Renal pelvis (tissue), 4 donors: ENCODE data around the gene KRT79. TPM values are rescaled to one million over a fixed set of nuclear protein-coding genes. Genes with fewer than 3 reads are reported as not detected.

ENCODE experiments used
- DNase-seq: peaks from one replicate; pipeline ENCODE4 v3.0.0-alpha.2; 2013
- polyA plus RNA-seq, 3 donors: library from polyadenylated mRNA; unstranded; fragments of 120-200 nt; gene quantifications; one replicate each; pipeline ENCODE4 v1.2.1, GENCODE V29; 2013; ENCODE audit not compliant: insufficient read length in 3 of 3

Gene KRT79
- polyA plus RNA-seq, 3 donors = not detected

DNA sequence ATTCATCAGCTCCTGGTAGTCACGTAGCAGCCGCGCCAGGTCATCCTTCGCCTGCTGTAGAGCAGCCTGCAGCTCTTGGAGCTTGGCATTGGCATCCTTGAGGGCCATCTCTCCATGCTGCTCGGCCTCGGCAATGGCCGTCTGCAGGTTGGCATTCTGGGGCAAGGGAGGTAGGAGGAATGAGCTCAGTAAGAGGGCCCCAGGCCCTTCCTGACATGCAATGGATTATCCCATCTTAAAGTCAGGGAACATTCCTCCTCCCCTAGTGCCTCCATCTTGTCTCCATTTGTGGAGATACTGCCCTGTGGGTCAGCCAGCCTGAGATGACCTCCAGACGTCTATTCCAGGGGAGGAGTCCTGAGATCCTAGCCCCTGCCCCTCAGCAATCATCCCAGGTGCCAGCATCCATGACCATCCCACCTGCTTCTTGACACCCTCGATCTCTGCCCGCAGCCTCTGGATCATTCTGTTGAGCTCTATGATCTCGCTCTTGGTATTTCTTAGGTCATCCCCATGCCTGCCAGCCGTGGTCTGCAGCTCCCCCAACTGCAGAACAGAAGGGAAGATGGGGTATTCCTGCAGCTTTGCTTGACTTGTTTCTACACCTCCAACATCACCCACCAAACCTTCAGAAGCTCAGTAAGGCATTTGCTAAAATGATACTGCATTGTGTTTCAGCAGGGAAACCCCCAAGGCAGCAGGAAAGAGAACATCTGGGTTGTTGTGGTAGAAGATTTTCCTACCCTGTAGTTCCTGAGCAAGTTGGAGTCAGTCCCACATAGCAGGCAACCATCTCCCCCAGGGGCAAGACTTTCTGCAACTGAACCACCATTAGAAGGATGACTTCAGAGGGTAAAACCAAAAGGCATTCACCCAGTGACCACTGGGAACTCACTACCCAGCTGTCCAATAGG, 42.6 kb downstream of the KRT79 start:
- DNase-seq = no peak

- no peak for DNase-seq
These were observed 43.5 kb downstream of the KRT79 start for GRCh38 chr12:52790427-52791270.

DNA sequence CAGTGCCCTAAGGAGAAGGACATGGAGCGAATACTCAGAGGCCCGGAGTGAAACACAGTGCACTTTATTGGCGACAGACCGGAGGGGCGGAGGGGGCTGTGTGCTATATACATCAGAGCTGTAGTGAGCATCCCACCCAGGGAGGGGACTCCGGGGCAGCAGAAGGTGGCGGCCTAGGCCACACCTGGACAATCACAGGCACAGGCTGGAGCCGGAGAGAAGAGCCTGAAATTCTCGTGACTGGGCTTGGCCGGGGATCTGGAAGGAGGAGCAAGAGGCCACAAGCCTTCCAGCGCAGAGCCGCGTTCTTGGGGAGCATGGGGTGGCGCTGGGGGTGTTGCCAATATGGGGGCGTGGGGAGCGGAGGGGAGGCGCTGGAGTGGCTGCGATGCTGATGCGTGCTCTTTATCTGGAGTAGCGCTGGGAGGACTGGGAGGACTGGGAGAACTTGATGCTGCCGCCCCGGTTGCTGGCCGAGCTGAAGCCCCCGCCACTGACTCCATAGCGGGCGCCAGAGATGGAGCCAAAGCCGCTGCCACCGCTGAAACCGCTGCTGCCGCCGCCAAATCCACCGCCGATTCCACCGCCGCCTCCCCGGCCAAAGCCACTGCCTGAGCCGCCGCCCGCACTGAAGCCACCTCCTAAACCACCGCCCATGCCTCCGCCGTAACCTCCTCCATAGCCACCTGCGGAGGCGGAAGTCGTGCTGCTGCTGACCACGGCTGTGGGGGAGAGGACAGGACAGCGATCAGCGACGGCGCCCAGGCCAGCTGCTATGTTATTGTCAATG, 44.3 kb downstream of the KRT79 start:
- DNase-seq = peak; percentile 26

DNA sequence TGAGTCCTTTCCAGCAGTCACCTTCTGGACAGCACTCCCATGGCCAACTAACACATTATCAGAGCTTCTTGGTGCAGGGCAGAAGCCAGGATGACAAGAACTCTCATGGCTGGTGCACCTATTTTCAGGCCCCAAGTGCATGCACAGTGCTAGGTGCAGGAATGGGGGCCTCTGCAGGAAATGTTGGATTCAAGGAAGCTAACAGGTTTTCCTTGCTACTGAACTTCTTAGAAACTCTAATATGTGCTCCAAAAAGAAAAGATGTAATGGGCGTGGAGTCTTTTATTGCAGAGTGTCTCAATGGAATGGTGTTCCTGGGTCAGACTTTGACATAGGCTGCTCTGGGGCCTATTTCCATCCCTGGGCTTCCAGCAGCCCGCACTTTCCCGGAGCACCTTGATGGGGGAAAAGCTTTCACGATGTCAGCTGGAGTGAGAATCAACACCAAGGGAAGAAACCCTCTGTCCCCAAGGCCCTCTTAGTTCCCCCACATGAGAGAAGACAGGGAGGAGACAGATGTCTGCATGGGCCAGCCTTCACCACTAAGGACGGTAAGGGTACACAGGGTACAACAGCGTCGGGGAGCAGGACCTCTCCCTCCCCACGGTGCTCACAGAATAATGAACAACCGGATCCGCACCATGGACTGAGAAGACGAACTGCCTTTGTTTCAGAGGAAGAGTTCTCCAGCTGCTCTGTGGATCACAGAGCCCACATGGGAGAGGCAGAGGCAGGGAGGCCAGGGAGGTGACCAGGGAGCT, 45.1 kb downstream of the KRT79 start:
- no peak for DNase-seq

GRCh38 chr12:52788192-52788875, 45.8 kb downstream of the KRT79 start:
- DNase-seq = no peak

DNA sequence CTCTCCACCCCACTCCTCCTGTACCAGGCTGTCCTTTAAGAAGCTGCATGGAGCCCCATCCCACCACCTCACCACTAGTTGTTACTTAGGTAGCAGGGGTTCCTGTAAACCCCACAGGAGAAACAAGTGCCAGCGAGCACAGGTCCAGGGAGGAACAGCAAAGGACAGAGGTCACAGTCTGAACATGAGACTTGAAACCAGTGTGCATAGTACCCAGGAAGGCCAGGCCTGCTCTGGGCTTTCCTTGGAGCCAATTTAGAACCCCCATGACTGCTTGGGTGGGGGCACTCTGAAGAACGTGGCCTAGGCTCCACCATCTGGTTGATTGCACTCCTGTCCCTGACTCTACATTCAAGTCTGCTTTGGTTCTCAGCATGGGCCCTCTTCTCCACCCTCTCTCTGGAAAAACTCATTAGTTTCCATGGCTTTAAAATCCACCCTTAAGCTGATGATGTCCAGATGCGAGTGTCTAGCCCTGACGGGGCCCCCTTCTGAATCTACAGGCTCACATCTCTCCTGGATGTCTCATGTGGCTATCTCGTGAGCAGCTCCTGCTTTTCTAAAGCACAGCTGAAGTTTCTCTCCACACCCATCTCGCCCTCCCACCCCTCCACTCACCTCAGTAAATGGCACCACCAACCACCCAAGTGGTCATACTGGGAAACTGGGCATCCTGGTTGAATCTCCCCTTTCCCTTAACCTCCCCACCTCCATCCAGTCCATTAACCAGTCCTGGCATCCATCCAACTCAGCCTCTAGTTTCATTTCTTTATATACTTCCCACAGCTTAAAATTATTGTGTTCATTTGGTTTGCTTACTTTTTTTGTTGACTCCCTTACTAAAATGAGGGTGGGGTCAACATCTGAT, 46.6 kb downstream of the KRT79 start:
- no peak for DNase-seq

DNA sequence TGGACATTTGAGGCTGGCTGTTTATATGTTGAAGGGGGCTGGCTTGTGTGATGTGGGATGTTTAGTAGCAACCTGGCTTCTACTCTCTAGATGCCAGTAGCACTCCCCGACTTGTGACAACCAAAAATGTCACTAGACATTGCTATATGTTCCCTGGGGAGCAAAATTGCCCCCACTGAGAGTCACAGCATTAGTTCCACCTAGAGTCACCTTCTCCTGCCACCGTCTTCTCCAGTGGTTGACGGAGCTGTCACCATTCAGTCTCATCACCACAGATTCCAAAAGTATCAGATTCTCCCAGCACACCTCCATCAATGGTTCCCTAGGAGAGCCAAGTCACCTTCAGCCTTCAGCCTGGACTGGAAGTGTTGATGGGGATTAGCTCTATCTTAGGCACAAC, 49.2 kb downstream of the KRT79 start:
- DNase-seq = no peak

GRCh38 chr12:52783563-52784316, 50.4 kb downstream of the KRT79 start:
- DNase-seq = no peak

DNA sequence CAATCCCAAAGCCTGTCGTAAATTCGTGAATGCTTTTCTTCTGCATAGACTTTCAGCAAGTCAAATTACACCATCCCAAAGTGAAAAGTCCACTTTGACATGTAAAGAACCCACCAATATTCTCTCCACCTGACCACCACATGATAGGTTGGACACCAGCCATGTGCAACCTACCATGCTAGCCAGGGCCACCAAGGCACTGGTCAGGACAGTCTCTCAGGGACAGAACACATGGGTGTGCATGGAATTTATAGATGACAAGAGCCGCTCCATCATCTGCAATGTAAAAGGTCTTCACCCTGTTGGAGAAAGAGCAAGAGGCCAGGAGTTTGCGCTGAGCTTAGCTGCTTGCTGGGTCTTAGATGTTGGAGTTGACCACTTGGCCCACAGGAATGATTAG, 51.6 kb downstream of the KRT79 start:
- no peak for DNase-seq

GRCh38 chr12:52781399-52782082, 52.6 kb downstream of the KRT79 start:
- no peak for DNase-seq

GRCh38 chr12:52779914-52780313, 54.2 kb downstream of the KRT79 start:
- DNase-seq = no peak

DNA sequence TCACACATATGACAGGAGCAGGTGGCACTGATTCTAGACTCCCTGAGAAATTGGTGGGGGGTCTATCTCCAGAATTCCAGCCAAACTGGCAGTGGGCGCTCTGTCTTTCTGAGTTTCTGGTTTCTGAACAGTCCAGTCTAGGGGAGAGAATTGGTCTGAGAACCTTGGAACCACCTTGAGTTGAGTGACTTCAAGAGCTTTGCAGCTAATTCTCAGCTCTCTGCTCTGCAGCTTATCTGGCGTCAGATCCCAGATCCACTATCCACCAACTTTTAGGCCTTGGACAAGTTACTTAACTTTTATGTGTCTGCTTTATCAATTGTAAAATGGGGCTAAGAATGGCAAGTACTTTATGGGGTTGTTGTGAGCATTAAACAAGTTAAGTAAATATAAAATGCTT, 55.3 kb downstream of the KRT79 start:
- no peak for DNase-seq

DNA sequence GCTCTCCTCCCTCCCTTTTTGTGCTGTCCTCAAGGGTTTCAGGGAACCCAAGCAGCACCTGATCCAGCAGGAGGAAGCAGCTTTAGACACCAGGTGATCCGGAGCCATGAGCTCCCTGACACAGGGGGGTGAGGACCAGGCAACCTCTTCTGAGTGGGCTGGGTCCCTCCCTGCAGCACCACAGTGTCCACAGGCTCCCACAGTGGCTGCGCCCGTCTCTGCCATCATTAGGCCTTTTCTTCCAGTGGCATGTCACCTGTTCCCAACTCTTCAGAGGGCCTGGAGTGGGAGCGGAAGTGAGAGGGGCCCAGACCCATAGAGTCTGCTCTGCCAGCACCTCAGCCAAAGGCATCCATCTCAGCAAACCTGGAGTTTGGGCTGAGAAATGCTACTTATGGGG, 56.5 kb downstream of the KRT79 start:
- DNase-seq = no peak

- no peak for DNase-seq
These were observed 57.2 kb downstream of the KRT79 start, which contains the start of gene KRT76 for GRCh38 chr12:52776913-52777395. TSS of gene KRT76 (minus strand) at chr12:52777345. CDS start at chr12:52777291, 54 bp downstream.

DNA sequence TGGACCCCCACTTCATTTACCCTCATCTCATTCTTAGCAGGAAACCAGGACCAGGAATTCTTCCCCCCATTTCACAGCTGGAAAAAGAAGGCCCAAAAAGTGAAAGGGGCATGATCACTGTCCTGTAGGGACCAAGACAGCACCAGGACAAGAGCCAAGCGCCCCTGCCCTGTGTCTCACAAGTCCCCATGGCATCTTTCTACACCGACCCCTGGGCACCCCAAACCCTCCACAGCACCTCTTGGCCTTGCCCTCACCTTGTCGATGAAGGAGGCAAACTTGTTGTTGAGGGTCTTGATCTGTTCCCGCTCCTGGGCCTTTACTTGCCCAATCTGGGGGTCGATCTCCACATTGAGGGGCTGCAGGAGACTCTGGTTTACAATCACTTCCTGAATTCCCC, 57.7 kb downstream of the KRT79 start:
- DNase-seq = no peak

- no peak for DNase-seq
These were observed 59.4 kb downstream of the KRT79 start for GRCh38 chr12:52774629-52775250.

DNA sequence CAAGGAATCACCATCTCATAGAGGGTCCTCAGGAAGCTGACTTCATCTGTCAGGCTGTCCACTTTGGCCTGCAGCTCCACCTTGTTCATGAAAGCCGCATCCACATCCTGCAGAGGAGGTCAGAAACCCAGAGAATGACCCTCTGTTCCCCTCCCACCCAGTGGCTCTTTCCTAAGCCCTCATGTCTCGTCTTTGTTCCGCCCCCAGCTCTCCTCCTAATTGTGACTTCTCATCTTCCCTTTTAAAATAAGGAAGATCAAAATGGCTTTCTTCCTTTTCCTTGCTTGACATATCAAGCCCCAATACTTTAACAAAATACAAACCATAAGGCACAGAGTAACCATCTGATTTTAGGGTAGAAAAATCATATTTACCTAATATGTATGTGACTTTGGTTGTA, 61.3 kb downstream of the KRT79 start:
- no peak for DNase-seq

DNA sequence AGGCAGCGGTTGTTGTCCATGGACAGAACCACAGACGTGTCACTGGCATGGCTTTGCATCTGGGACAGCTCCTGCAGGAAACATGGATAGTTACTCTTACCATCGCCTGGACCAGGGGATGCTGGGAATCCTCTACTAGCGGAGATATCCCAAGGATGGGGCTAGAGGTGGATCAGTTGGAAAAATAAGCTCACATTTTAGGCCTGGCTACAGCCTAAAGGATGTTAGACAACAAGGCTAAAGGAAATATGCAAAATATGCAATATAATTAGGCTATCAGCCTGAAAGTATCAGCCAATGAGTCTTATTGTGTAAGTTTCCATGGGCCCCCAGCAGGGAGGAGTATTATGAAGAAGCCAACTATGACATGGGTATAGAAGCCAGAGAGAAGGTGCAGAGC, 61.9 kb downstream of the KRT79 start:
- no peak for DNase-seq
